Measurements from ENCODE around the gene PPP3R2.
"Not testable (repeated sequence)": the region's sequence is repeated elsewhere in the genome, so short reads cannot be mapped to it uniquely, and the experiment has no call there.

Gene PPP3R2

GRCh38 chr9:101594796-101595195, at the start of gene PPP3R2:
Gene PPP3R2, minus strand, starts transcription at chr9:101594969. Its CDS starts 48 bp downstream, at chr9:101594921.
- DNase-seq (ENCODE audit: low read depth) = no peak

GRCh38 chr9:101639785-101640665, 45.3 kb upstream of the PPP3R2 start:
- no peak for DNase-seq (ENCODE audit: low read depth)

GRCh38 chr9:101639311-101639710, 44.5 kb upstream of the PPP3R2 start:
- DNase-seq (ENCODE audit: low read depth) = no peak

GRCh38 chr9:101636247-101636646, 41.5 kb upstream of the PPP3R2 start:
- no peak for DNase-seq (ENCODE audit: low read depth)

- no peak for DNase-seq (ENCODE audit: low read depth)
Measured at GRCh38 chr9:101635473-101635872, 40.7 kb upstream of the PPP3R2 start.

GRCh38 chr9:101634741-101635409, 40.1 kb upstream of the PPP3R2 start:
- DNase-seq (ENCODE audit: low read depth) = no peak

GRCh38 chr9:101632611-101633010, 37.8 kb upstream of the PPP3R2 start:
- no peak for DNase-seq (ENCODE audit: low read depth)

- no peak for DNase-seq (ENCODE audit: low read depth)
Measured at GRCh38 chr9:101631892-101632291, 37.1 kb upstream of the PPP3R2 start.

- no peak for DNase-seq (ENCODE audit: low read depth)
Measured at GRCh38 chr9:101629636-101630035, 34.9 kb upstream of the PPP3R2 start.

- no peak for DNase-seq (ENCODE audit: low read depth)
Measured at GRCh38 chr9:101628173-101628572, 33.4 kb upstream of the PPP3R2 start.

GRCh38 chr9:101626295-101626694, 31.5 kb upstream of the PPP3R2 start:
- DNase-seq (ENCODE audit: low read depth) = no peak

GRCh38 chr9:101625876-101626275, 31.1 kb upstream of the PPP3R2 start:
- no peak for DNase-seq (ENCODE audit: low read depth)

- no peak for DNase-seq (ENCODE audit: low read depth)
Measured at GRCh38 chr9:101620452-101620851, 25.7 kb upstream of the PPP3R2 start.

- no peak for DNase-seq (ENCODE audit: low read depth)
Measured at GRCh38 chr9:101618698-101619097, 23.9 kb upstream of the PPP3R2 start.

- no peak for DNase-seq (ENCODE audit: low read depth)
Measured at GRCh38 chr9:101605547-101605946, 10.8 kb upstream of the PPP3R2 start.

GRCh38 chr9:101604296-101604695, 9.5 kb upstream of the PPP3R2 start:
- DNase-seq (ENCODE audit: low read depth) = no peak

- no peak for DNase-seq (ENCODE audit: low read depth)
Measured at GRCh38 chr9:101601904-101602765, 7.4 kb upstream of the PPP3R2 start.

- DNase-seq (ENCODE audit: low read depth) = no peak
Measured at GRCh38 chr9:101593345-101593744, 1.4 kb downstream of the PPP3R2 start.

GRCh38 chr9:101592788-101593187, 2.0 kb downstream of the PPP3R2 start:
- no peak for DNase-seq (ENCODE audit: low read depth)

GRCh38 chr9:101591787-101592446, 2.9 kb downstream of the PPP3R2 start:
- no peak for DNase-seq (ENCODE audit: low read depth)

GRCh38 chr9:101590901-101591300, 3.9 kb downstream of the PPP3R2 start:
- no peak for DNase-seq (ENCODE audit: low read depth)

GRCh38 chr9:101590074-101590473, 4.7 kb downstream of the PPP3R2 start:
- not testable (repeated sequence) for DNase-seq (ENCODE audit: low read depth)
